Measurements from ENCODE around the gene FOXP1.
"Not testable (repeated sequence)": the region's sequence is repeated elsewhere in the genome, so short reads cannot be mapped to it uniquely, and the experiment has no call there.

FOXP1 gene

GRCh38 chr3:71330505-71330904 lies 253.0 kb downstream of the FOXP1 start:
- DNase-seq (ENCODE audit: low read depth in 2 of 2) = no peak

- DNase-seq (ENCODE audit: low read depth in 2 of 2) = no peak
These were observed 253.7 kb downstream of the FOXP1 start for GRCh38 chr3:71329817-71330216.

DNA sequence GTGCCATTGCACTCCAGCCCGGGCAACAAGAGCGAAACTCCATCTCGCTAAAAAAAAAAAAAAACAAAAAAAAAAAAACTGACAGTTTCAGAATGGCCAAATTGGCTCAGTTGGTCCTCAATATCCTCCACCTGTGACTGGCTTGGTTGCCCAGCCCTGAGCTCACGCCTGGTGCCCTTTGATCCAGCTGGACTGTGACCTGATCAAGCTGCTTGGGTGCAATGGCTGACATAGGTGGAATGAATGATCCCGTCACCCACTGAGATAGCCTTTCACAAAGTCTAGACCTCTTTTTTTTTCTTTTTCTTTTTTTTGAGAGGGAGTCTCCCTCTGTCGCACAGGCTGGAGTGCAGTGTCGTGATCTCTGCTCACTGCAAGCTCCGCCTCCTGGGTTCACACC lies 254.6 kb downstream of the FOXP1 start:
- no peak for DNase-seq (ENCODE audit: low read depth in 2 of 2)

DNA sequence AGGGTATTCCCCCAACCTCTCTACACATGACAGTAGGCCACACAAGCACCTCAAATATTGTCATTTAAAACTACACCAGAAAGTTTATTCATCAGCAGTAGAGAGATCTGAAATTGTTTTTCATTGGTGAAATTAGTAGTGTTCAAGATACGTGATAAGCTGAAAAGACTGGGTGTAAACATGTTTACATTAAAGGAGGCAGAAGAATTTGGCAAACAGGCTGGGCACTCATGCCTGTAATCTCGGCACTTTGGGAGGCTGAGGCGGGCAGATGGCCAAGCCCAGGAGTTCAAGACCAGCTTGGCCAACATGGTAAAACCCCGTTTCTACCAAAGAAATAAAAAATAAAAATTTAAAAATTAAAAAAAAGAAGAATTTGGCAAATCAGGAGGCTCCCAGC lies 255.6 kb downstream of the FOXP1 start:
- no peak for DNase-seq (ENCODE audit: low read depth in 2 of 2)

GRCh38 chr3:71325715-71326114 lies 257.8 kb downstream of the FOXP1 start:
- DNase-seq (ENCODE audit: low read depth in 2 of 2) = no peak

DNA sequence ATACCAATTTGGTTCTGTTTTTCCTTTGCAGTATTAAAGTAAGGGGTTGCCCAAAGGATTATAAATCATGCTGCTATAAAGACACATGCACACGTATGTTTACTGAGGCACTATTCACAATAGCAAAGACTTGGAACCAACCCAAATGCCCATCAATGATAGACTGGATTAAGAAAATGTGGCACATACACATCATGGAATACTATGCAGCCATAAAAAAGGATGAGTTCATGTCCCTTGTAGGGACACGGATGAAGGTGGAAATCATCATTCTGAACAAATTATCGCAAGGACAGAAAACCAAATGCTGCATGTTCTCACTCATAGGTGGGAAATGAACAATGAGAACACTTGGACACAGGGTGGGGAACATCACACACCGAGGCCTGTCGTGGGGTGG lies 259.3 kb downstream of the FOXP1 start:
- not testable (repeated sequence) for DNase-seq (ENCODE audit: low read depth in 2 of 2)

DNA sequence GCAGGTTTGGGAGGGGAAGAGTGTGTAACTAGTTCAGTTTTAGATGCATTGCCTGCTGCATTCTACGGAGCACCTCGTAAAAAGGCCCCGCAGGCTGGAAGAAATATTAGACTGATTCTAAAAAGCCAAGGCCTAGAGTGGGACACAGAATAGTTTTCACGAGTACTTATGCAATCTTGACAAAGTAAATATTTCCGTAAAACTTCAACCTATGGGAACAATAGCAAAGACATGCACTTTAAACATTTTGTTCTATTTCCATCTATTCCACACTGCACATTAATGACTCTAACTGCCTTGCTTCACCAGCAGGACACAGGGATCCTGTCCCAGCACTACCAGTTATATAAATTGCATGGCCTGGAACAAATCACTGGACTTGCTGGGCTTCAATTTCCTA lies 260.0 kb downstream of the FOXP1 start:
- no peak for DNase-seq (ENCODE audit: low read depth in 2 of 2)

DNA sequence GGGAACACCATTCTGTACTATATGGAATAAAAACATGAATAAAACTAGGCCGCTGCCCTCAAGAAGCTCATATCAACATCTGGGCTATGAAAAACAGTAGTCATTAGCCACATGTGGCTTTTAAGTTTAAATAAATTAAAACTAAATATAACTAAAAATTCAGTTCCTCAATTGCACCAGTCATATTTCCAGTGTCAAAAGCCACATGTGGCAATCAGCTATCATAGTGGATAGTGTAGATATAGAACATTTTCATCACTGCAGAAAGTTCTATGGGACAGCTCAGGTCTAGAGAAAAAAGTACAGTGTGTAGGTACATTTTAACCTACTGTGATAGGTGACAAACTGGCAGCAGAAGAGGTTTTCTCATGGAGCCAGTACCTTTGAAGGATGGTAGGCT lies 261.4 kb downstream of the FOXP1 start:
- no peak for DNase-seq (ENCODE audit: low read depth in 2 of 2)

DNA sequence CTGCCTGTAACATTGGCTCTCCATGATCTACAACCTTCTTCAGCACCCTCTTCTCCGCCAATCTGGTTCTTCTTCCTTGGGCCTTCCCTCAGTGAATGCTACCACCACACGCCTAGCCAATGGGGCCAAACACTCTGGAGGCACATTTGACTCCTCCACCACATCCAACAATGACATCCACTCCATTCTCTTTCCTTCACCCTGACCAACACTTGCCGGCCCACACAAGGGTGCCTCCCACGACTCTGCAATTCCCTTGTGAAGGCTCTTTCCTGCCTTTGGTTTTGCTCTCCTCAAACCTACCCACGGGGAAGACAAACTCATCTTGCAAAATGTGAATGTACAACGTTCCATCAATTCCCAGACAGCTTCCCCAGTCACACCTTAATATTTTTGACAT lies 263.8 kb downstream of the FOXP1 start:
- no peak for DNase-seq (ENCODE audit: low read depth in 2 of 2)

GRCh38 chr3:71318458-71318827 lies 265.1 kb downstream of the FOXP1 start:
- DNase-seq (ENCODE audit: low read depth in 2 of 2) = no peak

GRCh38 chr3:71317749-71318457 lies 265.6 kb downstream of the FOXP1 start:
- DNase-seq (ENCODE audit: low read depth in 2 of 2) = no peak

DNA sequence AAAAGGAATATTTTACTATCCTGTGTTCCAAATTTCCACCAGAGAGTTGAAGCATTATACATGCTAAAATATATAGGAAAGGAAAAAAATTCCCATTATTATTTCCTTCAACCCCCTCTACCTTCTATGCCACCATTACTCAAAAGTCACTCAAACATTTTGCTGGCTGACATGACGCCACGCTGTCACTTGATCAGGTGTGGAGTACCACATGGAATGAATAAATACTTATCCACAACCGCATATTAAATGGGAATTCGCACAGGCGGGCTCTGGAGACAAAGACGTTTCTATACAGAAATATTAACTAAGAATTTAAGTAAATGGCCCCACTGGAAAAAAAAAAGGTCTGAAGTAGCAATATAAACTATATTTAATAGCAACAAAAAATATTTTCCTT lies 266.4 kb downstream of the FOXP1 start:
- DNase-seq (ENCODE audit: low read depth in 2 of 2) = no peak

DNA sequence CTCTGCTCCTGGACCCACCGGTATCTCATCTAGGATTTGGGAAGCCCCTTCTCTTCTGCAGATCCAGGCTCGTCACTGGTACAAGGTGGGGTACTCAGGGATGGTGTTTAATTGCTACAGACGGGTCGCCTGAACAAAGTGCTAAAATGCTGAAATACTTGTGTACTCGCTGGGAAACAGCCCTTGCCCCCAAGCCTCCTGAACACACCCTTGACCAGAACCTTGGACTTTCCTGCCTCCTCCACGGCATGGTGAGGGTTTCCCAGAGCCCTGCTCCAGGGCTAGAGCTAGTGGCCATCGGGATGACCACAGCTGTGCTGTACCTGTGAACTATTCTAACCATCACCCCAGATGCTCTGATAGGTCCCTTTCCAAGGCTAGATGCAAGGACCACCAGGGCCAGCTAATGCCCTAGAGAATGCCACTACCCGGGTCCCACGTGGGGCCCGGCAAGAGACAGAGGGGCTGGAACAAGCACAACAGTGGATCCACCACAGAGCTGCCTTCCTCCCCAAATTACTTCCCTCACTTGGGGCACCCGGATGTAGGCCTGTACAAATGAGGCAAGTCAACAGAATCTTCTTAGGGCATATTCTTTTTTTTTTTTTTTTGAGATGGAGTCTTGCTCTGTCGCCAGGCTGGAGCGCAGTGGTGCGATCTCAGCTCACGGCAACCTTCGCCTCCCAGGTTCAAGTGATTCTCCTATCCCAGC lies 267.3 kb downstream of the FOXP1 start:
- DNase-seq (ENCODE audit: low read depth in 2 of 2) = no peak

- DNase-seq (ENCODE audit: low read depth in 2 of 2) = no peak
These were observed 268.1 kb downstream of the FOXP1 start for GRCh38 chr3:71315431-71315830.

GRCh38 chr3:71313844-71314243 lies 269.7 kb downstream of the FOXP1 start:
- no peak for DNase-seq (ENCODE audit: low read depth in 2 of 2)

- no peak for DNase-seq (ENCODE audit: low read depth in 2 of 2)
These were observed 271.1 kb downstream of the FOXP1 start for GRCh38 chr3:71312461-71312860.

GRCh38 chr3:71311661-71312046 lies 271.9 kb downstream of the FOXP1 start:
- DNase-seq (ENCODE audit: low read depth in 2 of 2) = no peak

GRCh38 chr3:71310980-71311660 lies 272.4 kb downstream of the FOXP1 start:
- DNase-seq (ENCODE audit: low read depth in 2 of 2) = no peak

DNA sequence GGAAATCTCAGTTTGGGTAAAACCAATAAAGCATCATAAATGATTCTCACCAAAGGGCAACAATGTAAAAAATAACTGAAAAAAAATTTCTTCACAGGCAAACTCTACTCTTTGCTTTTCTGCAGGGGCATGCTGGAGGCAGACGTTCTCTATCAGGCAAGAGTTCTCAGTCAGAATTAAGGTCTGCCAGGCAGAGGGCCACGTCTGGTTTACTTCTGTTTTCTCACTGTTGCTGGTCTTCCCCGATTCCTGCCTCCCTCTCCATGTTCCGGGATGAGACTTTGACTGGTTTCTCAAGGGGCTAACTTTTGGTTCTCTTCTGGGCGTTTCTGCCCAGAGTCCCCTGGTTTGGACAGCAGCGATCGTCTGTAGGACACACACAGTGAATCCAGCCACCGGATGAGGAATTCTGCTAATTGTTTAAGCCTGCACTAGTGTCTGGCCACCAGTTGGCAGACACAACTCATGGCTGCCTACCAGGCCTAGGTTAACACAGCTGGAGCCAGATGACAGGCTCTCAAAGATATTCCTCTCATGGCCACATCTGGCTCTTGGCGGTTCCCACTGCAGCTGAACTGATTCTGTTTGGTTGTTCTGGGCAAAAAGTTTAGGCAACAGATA lies 273.1 kb downstream of the FOXP1 start:
- DNase-seq (ENCODE audit: low read depth in 2 of 2) = no peak

GRCh38 chr3:71309886-71310285 lies 273.6 kb downstream of the FOXP1 start:
- no peak for DNase-seq (ENCODE audit: low read depth in 2 of 2)

DNA sequence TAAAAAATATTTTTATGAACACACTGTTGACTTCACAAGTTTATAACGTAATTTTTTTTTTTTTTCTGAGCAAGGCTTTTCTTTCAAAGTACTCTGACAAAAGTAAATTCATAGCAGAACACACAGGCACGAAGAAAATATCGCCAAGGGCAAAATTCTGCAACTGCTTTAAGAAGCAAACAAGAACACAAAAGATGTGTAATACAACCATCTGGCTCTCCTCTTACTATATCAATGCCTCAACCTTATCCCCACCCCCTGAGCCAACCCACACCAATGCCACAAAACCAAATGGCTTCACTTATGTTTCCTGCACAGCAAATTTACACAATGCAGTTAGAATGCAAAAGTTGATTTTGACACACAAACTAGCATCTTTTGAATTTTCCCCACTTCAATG lies 274.2 kb downstream of the FOXP1 start:
- peak in 1 of 2 donors; percentile 36 for DNase-seq (ENCODE audit: low read depth in 2 of 2)

DNA sequence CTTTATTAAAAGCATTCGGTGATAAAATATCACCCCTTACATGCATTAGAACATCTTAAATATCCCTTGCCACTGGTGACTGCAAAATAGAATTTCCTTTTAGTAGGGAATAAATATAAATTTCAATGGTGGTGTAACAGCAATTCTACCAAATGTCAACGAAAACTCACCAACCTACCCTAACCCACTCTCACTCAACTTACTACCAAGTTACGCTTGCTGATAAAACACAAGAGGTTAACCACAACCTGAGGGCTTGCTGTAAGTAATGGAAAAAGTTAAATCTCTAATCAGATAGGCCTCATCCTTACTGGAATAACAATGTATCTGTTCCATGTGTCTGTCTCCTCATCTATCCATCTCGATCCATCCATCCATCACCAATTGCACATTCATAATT lies 274.7 kb downstream of the FOXP1 start:
- no peak for DNase-seq (ENCODE audit: low read depth in 2 of 2)

Data from stimulated activated CD8-positive, alpha-beta memory T cell treated with anti-CD3 and anti-CD28 coated beads, Interleukin-2, amount 100 ng/mL, for 48 hours (primary cell).